Lung (tissue), 12 donors: ENCODE results near the gene SLC9C2. TPM values are rescaled to one million over a fixed set of nuclear protein-coding genes. Genes with fewer than 3 reads are reported as not detected.
"Not testable (repeated sequence)": the region's sequence is repeated elsewhere in the genome, so short reads cannot be mapped to it uniquely, and the experiment has no call there.

ENCODE experiments used
- ATAC-seq: fragments of 200-7000 bp; cut with Tn5 transposase; one replicate; pipeline ENCODE4 v1.9.1; 2020; ENCODE audit warnings: moderate number of reproducible peaks; ENCODE audit not compliant: insufficient read depth, low FRiP score
- DNase-seq, 3 donors: peaks; one replicate each; pipeline ENCODE4 v3.0.0-alpha.2; 2013 to 2017
- H3K27ac ChIP-seq, 2 donors: one replicate each; pipeline ENCODE4 v1.5.1; 2013; ENCODE audit warnings: mild to moderate bottlenecking in 2 of 2, moderate library complexity in 2 of 2, control low read depth in 1 of 2, inconsistent platforms in 1 of 2, low read depth in 1 of 2, low read length in 1 of 2
- H3K27me3 ChIP-seq, 3 donors: one replicate each; pipeline ENCODE4 v1.5.1; 2013; ENCODE audit warnings: low read length in 2 of 3; ENCODE audit not compliant: control insufficient read depth in 3 of 3, insufficient read depth in 3 of 3
- H3K36me3 ChIP-seq, 4 donors: one replicate each; pipeline ENCODE4 v1.5.1; 2013; ENCODE audit warnings: low read length in 4 of 4, mild to moderate bottlenecking in 1 of 4, moderate library complexity in 1 of 4; ENCODE audit not compliant: control insufficient read depth in 4 of 4, insufficient read depth in 4 of 4
- H3K4me1 ChIP-seq, 5 donors: one replicate each; pipeline ENCODE4 v1.5.1; 2013; ENCODE audit warnings: low read length in 5 of 5, mild to moderate bottlenecking in 2 of 5, moderate library complexity in 1 of 5; ENCODE audit not compliant: control insufficient read depth in 5 of 5, insufficient read depth in 5 of 5
- H3K4me3 ChIP-seq: one replicate; pipeline ENCODE4 v1.5.1; 2013; ENCODE audit warnings: mild to moderate bottlenecking, control low read depth, moderate library complexity
- H3K9ac ChIP-seq, 2 donors: one replicate each; pipeline ENCODE4 v1.5.1; 2013; ENCODE audit warnings: low read length in 2 of 2, control low read depth in 1 of 2; ENCODE audit not compliant: insufficient read depth in 1 of 2
- H3K9me3 ChIP-seq, 4 donors: one replicate each; pipeline ENCODE4 v1.5.1; 2013; ENCODE audit warnings: low read length in 3 of 4, mild to moderate bottlenecking in 1 of 4, moderate library complexity in 1 of 4; ENCODE audit not compliant: control insufficient read depth in 4 of 4, insufficient read depth in 3 of 4
- CTCF ChIP-seq: IDR thresholded peaks from 2 replicates; pipeline ENCODE4 v1.5.1; 2012; ENCODE audit warnings: mild to moderate bottlenecking; ENCODE audit errors: control extremely low read depth, extremely low read depth
- WGBS, 2 donors: extraction: QIAGEN DNeasy Blood & Tissue Kit; methylation state at CpG; one replicate each; pipeline ENCODE4 v1.1.7; 2013; 5-methylcytosine and 5-hydroxymethylcytosine counted together
- polyA plus RNA-seq, 2 donors: library from polyadenylated mRNA; stranded (reverse); fragments of 200-250 nt; gene quantifications; one replicate each; pipeline ENCODE4 v1.2.1, GENCODE V29; 2013
- total RNA-seq, 2 donors: library from RNA; depleted of rRNA in 1 of 2; stranded (reverse); fragments of >200 nt in 1 of 2; gene quantifications; one replicate each; pipeline ENCODE4 v1.2.1, GENCODE V29; 2014 to 2021
- donor health status: control.
- donor health status: control.
- donor health status: Bipolar disorder and iron deficiency.
- donor health status: healthy.
- donor health status: DM: yes; HTN: yes; CAD: no.

SLC9C2 gene
- total and polyA plus RNA-seq, 4 donors = 0.05 to 0.98 (median 0.60) TPM

- no peak for DNase-seq
- H3K4me3 ChIP-seq = no peak within 1 kb of the TSS
- 95 to 96% methylated on average over 1 of the region's 1 CpG for WGBS, 2 donors
Measured at GRCh38 chr1:173635116-173635515, 32.2 kb upstream of the SLC9C2 start, which contains the start of gene TEX50. TSS of gene TEX50 (plus strand) at chr1:173635338. CDS start at chr1:173635522, 184 bp downstream.

DNA sequence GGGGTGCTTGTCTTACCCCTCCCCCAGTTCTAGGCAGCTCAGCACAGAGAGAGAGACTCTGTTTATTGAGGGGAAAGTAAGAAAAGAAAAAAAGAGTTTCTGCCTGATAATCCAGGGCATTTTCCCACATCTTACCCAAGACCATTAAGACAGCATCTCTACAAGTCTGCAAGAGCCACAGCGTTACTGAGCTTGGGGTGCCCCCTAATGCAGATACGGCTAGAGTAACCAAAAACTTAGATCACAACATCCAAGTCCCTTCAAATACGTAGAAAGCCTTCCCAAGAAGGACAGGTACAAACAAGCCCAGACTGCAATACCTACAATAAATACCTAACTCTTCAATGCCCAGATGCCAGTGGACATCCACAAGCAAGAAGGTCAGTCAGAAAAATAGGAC is 26.0 kb upstream of the SLC9C2 start:
- H3K4me3 ChIP-seq = no peak overlapping the region
- peaks cover 0 to 3% (median 0%) of the 10 kb centered on the region in 4 donors for H3K9me3 ChIP-seq
- no peaks in the 10 kb centered on the region for H3K4me1 ChIP-seq
- H3K9ac ChIP-seq = no peak overlapping the region
- 86 to 92% methylated on average over 3 of the region's 3 CpGs for WGBS, 2 donors
- ATAC-seq (no peak), DNase-seq (no peak)
- H3K27me3 ChIP-seq = no peaks in the 10 kb centered on the region
- H3K27ac ChIP-seq = no peak overlapping the region
- no peak for TF ChIP-seq CTCF
- H3K36me3 ChIP-seq = no peaks in the 10 kb centered on the region

More at GRCh38 chr1:173635116-173635515, 32.2 kb upstream of the SLC9C2 start, which contains the start of gene TEX50:
- TF ChIP-seq CTCF = no peak
- ATAC-seq = no peak
- H3K9me3 ChIP-seq = peaks cover 0 to 6% (median 0%) of the 10 kb centered on the region in 4 donors
- no peak within 1 kb of the TSS for H3K27ac ChIP-seq
- peaks cover 0 to 7% (median 0%) of the 10 kb centered on the region in 5 donors for H3K4me1 ChIP-seq
- H3K9ac ChIP-seq = no peak within 1 kb of the TSS
- H3K27me3 ChIP-seq = no peaks in the 10 kb centered on the region
- no peaks in the 10 kb centered on the region for H3K36me3 ChIP-seq

DNA sequence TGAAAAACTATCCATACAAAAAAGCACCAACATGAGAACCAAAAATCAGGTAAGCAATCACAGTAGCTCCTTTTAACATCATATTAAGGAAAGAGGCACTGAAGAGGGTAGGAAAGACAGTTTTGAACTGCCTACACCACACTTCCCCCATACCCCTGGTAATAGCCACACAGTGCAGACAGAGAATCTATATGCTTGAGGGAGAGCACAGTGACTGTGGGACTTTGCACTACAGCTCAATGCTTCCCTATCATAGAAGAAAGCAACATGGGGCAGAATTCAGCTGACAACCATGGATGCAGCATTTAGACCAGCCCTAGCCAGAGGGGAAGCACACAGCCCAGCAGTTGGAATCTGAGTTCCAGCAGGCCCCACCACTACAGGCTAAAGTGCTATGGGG is 24.4 kb upstream of the SLC9C2 start:
- Histone ChIP-seq H3K27me3 (no peaks in the 10 kb centered on the region), H3K9me3 (peaks cover 0 to 3% (median 0%) of the 10 kb centered on the region in 4 donors), H3K27ac (no peak overlapping the region), H3K36me3 (no peaks in the 10 kb centered on the region), H3K4me3 (no peak overlapping the region), H3K9ac (no peak overlapping the region), H3K4me1 (no peaks in the 10 kb centered on the region)
- no peak for TF ChIP-seq CTCF
- no peak for DNase-seq
- ATAC-seq = no peak

GRCh38 chr1:173616859-173617258 is 14.0 kb upstream of the SLC9C2 start:
- Histone ChIP-seq H3K36me3 (no peaks in the 10 kb centered on the region), H3K4me1 (no peaks in the 10 kb centered on the region), H3K9me3 (peaks cover 0 to 5% (median 0%) of the 10 kb centered on the region in 4 donors), H3K4me3 (no peak overlapping the region), H3K27me3 (no peaks in the 10 kb centered on the region), H3K9ac (no peak overlapping the region), H3K27ac (no peak overlapping the region)
- DNase-seq = no peak
- no peak for TF ChIP-seq CTCF
- 79 to 88% methylated on average over 4 of the region's 4 CpGs for WGBS, 2 donors
- no peak for ATAC-seq

- ATAC-seq = not testable (repeated sequence)
Measured at GRCh38 chr1:173613086-173613485, 10.2 kb upstream of the SLC9C2 start.

More at GRCh38 chr1:173613086-173613485, 10.2 kb upstream of the SLC9C2 start:
- 92 to 93% methylated on average over 28 to 32 of the region's 32 CpGs for WGBS, 2 donors
- not testable (repeated sequence) for H3K9me3 ChIP-seq, H3K4me1 ChIP-seq, DNase-seq, H3K27ac ChIP-seq, H3K27me3 ChIP-seq, H3K36me3 ChIP-seq, H3K4me3 ChIP-seq, H3K9ac ChIP-seq
